Testis (tissue), 2 donors: ENCODE results near the gene KRT17.
"Not testable (repeated sequence)": the region's sequence is repeated elsewhere in the genome, so short reads cannot be mapped to it uniquely, and the experiment has no call there.

ENCODE experiments used
- POLR2A ChIP-seq: fragments of 450-650 bp; IDR thresholded peaks from one replicate; pipeline ENCODE4 v1.6.1; 2017; ENCODE audit warnings: antibody characterized with exemption, mild to moderate bottlenecking, moderate library complexity
- TF ChIP-seq, protein P1 (sequence below), 3 experiments: fragments of 450-650 bp in 2 of 3; fragments of 200-600 bp in 1 of 3; sonication (generic) in 1 of 3; IDR thresholded peaks; one replicate each; pipeline ENCODE4 v1.5.1; 2016 to 2019; ENCODE audit warnings: antibody characterized with exemption in 3 of 3, mild to moderate bottlenecking in 2 of 3, moderate library complexity in 1 of 3

DNA sequence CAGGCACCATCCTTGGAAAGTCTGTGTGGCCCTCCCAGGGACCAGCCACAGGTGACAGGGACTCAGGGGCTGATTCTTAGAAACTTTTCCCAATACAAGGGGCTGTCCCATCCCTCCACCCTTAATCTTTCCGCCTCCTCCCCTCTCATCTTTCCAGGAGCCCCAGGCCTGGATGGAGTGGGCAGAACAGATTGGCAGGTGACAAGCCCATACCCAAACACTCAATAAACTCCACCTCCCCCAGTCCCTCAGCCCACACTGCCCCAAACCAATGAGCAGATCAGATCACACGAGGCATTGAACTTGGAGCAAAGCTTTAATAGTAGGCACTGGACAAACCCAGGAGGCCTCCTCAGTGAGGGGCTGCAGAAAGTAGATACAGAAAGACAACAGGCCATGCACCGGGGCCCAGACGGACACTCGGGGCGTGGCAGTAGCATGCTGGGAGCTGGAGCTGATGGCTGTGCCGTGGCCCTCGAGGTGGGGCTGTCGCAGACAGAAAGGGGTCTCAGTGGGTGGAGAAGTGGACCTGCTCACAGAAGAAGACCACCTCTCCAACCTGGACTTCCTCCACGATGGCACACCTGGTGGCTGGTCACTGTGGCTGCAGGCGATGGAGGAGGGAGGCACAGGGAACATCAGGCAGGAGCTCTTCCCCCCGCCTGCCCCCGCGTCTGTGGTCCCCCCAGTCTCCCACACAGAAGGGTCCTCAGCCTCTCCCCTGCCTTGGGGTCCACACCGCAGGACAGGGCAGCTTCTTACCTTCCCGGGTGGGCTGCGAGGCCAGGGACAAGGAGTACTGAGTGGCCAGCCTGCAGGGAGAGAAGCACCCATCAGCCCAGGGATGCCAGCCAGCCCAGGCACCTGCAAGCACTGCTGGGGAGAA lies 1.9 kb upstream of the KRT17 start:
- not testable (repeated sequence) for TF ChIP-seq POLR2A
- TF ChIP-seq, protein P1, sequence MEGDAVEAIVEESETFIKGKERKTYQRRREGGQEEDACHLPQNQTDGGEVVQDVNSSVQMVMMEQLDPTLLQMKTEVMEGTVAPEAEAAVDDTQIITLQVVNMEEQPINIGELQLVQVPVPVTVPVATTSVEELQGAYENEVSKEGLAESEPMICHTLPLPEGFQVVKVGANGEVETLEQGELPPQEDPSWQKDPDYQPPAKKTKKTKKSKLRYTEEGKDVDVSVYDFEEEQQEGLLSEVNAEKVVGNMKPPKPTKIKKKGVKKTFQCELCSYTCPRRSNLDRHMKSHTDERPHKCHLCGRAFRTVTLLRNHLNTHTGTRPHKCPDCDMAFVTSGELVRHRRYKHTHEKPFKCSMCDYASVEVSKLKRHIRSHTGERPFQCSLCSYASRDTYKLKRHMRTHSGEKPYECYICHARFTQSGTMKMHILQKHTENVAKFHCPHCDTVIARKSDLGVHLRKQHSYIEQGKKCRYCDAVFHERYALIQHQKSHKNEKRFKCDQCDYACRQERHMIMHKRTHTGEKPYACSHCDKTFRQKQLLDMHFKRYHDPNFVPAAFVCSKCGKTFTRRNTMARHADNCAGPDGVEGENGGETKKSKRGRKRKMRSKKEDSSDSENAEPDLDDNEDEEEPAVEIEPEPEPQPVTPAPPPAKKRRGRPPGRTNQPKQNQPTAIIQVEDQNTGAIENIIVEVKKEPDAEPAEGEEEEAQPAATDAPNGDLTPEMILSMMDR (IDR thresholded peaks at IDR 0.05) = not testable (repeated sequence)
